Hypothalamus (tissue), 51 donors: Measurements from ENCODE around the gene ARFGEF2.
"Not testable (repeated sequence)": the region's sequence is repeated elsewhere in the genome, so short reads cannot be mapped to it uniquely, and the experiment has no call there.

ENCODE experiments used
- DNase-seq, 51 donors: peaks; one replicate each; lab custom pipeline; 2025; lab: John Stamatoyannopoulos, UW

Gene ARFGEF2

GRCh38 chr20:49046087-49046900 is 124.8 kb downstream of the ARFGEF2 start, which contains the start of gene CSE1L:
Gene CSE1L, plus strand, starts transcription at chr20:49046312. Its CDS starts 12,152 bp downstream, at chr20:49058464.
- peak; percentile 75 to 98 (median 92) for DNase-seq

GRCh38 chr20:49052334-49052733 is 130.8 kb downstream of the ARFGEF2 start:
- DNase-seq, result peak in 1 of 51 donors; percentile 4

GRCh38 chr20:49054056-49054643 is 132.6 kb downstream of the ARFGEF2 start:
- no peak for DNase-seq

- DNase-seq, result no peak
Measured at GRCh38 chr20:49063279-49063678, 141.8 kb downstream of the ARFGEF2 start.

- no peak for DNase-seq
Measured at GRCh38 chr20:49074521-49074920, 153.0 kb downstream of the ARFGEF2 start.

GRCh38 chr20:49078310-49078709 is 156.8 kb downstream of the ARFGEF2 start:
- DNase-seq, result no peak

- not testable (repeated sequence) for DNase-seq
Measured at GRCh38 chr20:49082295-49082694, 160.8 kb downstream of the ARFGEF2 start.
